Esophagus squamous epithelium (tissue), 4 donors: ENCODE results near the gene TBX5.

Source experiments
- CTCF ChIP-seq, 6 experiments: fragments of 450-650 bp in 4 of 6; fragments of 200-600 bp in 2 of 6; sonication (generic) in 2 of 6; IDR thresholded peaks; one replicate each; pipeline ENCODE4 v1.5.1; 2016 to 2019; ENCODE audit warnings: antibody characterized with exemption in 6 of 6, mild to moderate bottlenecking in 4 of 6, moderate library complexity in 4 of 6
- POLR2A ChIP-seq, 4 donors: fragments of 450-650 bp; IDR thresholded peaks; one replicate each; pipeline ENCODE4 v1.6.1; 2017; ENCODE audit warnings: antibody characterized with exemption in 4 of 4, mild to moderate bottlenecking in 4 of 4, moderate library complexity in 3 of 4

- no peak for TF ChIP-seq CTCF (IDR thresholded peaks at IDR 0.05)
- TF ChIP-seq POLR2A (IDR thresholded peaks at IDR 0.05): no peak
Measured at GRCh38 chr12:114409852-114410600, 4.1 kb upstream of the TBX5 start.
